MV-4-11 (cell line): ENCODE measurements around the gene LY9.
"Not testable (repeated sequence)": the region's sequence is repeated elsewhere in the genome, so short reads cannot be mapped to it uniquely, and the experiment has no call there.

Experiments
- DNase-seq: peaks from one replicate; lab custom pipeline; 2025; lab: John Stamatoyannopoulos, UW

Gene LY9

GRCh38 chr1:160865337-160865736 is 69.4 kb downstream of the LY9 start:
- no peak for DNase-seq

DNA sequence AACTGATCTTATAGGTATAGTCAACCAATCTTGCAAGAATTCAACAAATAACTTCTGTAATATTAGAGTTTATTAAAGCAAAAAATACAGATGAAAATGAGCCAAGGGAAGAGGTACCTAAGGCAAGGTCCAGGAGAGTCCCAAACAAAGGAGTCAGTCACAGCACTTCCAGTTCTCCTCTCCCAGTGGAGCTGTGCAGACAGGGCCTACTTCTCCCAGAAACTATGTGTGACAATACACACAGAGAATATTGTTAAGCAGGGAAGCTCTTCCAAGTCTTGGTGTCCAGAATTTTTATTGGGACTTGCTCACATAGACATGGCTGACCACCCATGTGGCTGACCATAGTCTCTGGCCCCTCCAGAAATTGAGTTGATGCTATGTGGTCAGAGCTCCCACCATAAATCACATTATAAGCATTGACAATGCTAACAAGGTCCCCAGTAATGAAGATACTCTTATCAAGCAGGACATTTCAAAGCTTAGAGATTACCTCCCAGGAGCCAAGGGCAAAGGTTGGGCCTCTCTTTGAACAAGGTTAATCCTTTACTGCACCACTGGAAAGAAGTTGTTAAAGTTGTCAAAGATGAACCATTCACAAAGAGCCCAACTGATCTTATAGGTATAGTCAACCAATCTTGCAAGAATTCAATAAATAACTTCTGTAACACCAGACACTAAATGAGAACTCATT is 70.2 kb downstream of the LY9 start:
- DNase-seq: no peak

- no peak for DNase-seq
These were observed 70.8 kb downstream of the LY9 start for GRCh38 chr1:160866695-160867260.

GRCh38 chr1:160867651-160868050 is 71.7 kb downstream of the LY9 start:
- DNase-seq: not testable (repeated sequence)

- DNase-seq: peak; percentile 63
These were observed 72.2 kb downstream of the LY9 start for GRCh38 chr1:160868141-160868540.

GRCh38 chr1:160874935-160875334 is 79.0 kb downstream of the LY9 start:
- DNase-seq: no peak

DNA sequence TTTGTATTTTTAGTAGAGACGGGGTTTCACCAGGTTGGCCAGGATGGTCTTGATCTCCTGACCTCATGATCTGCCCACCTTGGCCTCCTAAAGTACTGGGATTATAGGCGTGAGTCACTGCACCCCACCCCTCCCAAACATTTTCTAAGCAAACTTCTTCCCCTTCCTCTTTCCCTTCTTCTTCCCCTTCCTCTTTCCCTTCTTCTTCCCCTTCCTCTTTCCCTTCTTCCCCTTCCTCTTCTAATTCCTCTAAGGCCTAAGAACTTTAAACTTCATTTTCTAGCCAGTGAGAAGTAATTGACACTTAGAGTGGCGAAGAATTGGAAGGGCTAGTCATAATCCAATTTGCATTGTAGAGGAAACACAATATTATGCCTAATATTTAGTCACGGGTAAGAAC is 79.6 kb downstream of the LY9 start:
- peak; percentile 51 for DNase-seq

- DNase-seq: peak; percentile 50
These were observed 80.3 kb downstream of the LY9 start for GRCh38 chr1:160876311-160876710.

DNA sequence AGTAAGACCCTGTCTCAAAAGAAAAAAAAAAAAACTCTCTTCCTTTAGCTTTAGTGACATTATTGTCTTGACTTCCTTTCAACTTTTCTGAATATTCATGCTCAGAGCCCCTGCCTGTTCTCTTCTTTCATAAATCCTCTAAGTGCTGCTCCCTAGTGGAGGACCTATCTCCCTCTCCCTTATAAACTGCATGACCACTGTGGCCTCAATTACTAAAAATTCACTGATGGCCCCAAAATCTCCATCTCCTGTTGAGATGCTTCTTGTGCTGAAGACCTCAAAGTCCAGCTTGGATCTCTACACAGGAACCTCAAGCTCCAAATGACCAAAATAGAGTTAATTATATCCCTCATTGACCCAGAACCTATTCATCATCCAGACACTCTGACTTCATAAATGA is 81.2 kb downstream of the LY9 start:
- peak; percentile 38 for DNase-seq
